OCI-LY3 (cell line): ENCODE measurements around the gene RPL21.

ENCODE experiments used
- H2AFZ ChIP-seq: fragments of 200-600, 300-600 bp; shearing (Covaris generic); 2 replicates; pipeline ENCODE4 v1.6.0; 2014; ENCODE audit warnings: antibody characterized with exemption, low read depth, low read length
- H3K27ac ChIP-seq: fragments of 200-600, 300-600 bp; sonication (generic); 2 replicates; pipeline ENCODE4 v1.5.1; 2014; ENCODE audit warnings: mild to moderate bottlenecking, low read length, moderate library complexity, mixed read lengths
- H3K27me3 ChIP-seq: fragments of 200-600, 300-600 bp; sonication (generic); 2 replicates; pipeline ENCODE4 v1.6.1; 2014; ENCODE audit warnings: low read depth, low read length, mixed read lengths
- H3K36me3 ChIP-seq: fragments of 200-600, 300-600 bp; sonication (generic); replicated peaks from 2 replicates; pipeline ENCODE3; 2014; ENCODE audit warnings: low read depth, low read length, mixed read lengths
- H3K4me1 ChIP-seq: fragments of 300-600, 200-600 bp; sonication (generic); 2 replicates; pipeline ENCODE4 v1.6.1; 2014; ENCODE audit warnings: low read length, mixed read lengths
- H3K4me2 ChIP-seq: fragments of 200-600, 300-600 bp; sonication (generic); 2 replicates; pipeline ENCODE4 v1.6.1; 2014; ENCODE audit warnings: low read length, mixed read lengths
- H3K4me3 ChIP-seq: fragments of 300-600, 200-600 bp; sonication (generic); 2 replicates; pipeline ENCODE4 v1.5.1; 2014; ENCODE audit warnings: antibody characterized with exemption, mild to moderate bottlenecking, low read length, moderate library complexity
- H3K79me2 ChIP-seq: fragments of 300-600, 200-600 bp; shearing (Covaris generic); 2 replicates; pipeline ENCODE4 v1.6.1; 2014; ENCODE audit warnings: mild to moderate bottlenecking, low read length, mixed read lengths
- H3K9ac ChIP-seq: fragments of 300-600, 200-600 bp; shearing (Covaris generic); 2 replicates; pipeline ENCODE4 v1.6.0; 2014; ENCODE audit warnings: mild to moderate bottlenecking, low read length, moderate library complexity
- H3K9me3 ChIP-seq: fragments of 200-600, 300-600 bp; shearing (Covaris generic); 2 replicates; pipeline ENCODE4 v1.6.1; 2014; ENCODE audit warnings: low read length, mixed read lengths; ENCODE audit not compliant: insufficient read depth
- H4K20me1 ChIP-seq: fragments of 200-600, 300-600 bp; sonication (generic); 2 replicates; pipeline ENCODE4 v1.6.1; 2016; ENCODE audit warnings: low read length, mixed read lengths; ENCODE audit not compliant: insufficient read depth
- EZH2phosphoT487 ChIP-seq: fragments of 200-600 bp; shearing (Covaris generic); IDR thresholded peaks from 2 replicates; pipeline ENCODE4 v1.6.1; 2018; ENCODE audit warnings: antibody characterized with exemption, mixed run types, low read depth
- TF ChIP-seq, protein P1 (sequence below): fragments of 200-600, 300-600 bp; sonication (generic); IDR thresholded peaks from 2 replicates; pipeline ENCODE4 v1.5.1; 2014; ENCODE audit warnings: antibody characterized with exemption, low read length, low read depth

RPL21 gene

DNA sequence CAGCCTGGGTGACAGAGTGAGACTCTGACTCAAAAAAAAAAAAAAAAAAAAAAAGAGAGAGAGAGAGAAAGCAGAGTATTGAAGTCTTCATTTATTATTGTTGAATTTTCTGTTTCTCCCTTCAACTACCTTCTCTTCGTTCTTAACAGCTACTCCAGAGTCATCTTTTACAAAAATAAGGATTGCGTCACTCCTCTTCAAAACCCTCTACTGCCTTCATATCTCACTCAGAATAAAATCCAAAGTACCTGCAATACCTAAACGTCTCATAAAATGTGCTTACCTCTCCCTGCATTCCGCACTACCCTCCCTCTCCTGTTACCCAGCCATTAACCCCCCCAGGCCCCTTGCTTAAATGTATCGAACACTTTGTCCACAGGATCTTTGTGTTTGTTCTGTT lies 17.4 kb upstream of the RPL21 start:
- Histone ChIP-seq H3K36me3 (peaks cover 3% of the 10 kb centered on the region), H3K4me1 (peaks cover 25% of the 10 kb centered on the region), H3K79me2 (no peaks in the 10 kb centered on the region), H3K27me3 (no peaks in the 10 kb centered on the region), H4K20me1 (no peaks in the 10 kb centered on the region), H2AFZ (no peak overlapping the region), H3K9ac (no peak overlapping the region), H3K4me2 (no peak overlapping the region), H3K4me3 (no peak overlapping the region), H3K9me3 (peaks cover 5% of the 10 kb centered on the region; the same call in 1 of the 2 replicates), H3K27ac (no peak overlapping the region)
- TF ChIP-seq, protein P1, sequence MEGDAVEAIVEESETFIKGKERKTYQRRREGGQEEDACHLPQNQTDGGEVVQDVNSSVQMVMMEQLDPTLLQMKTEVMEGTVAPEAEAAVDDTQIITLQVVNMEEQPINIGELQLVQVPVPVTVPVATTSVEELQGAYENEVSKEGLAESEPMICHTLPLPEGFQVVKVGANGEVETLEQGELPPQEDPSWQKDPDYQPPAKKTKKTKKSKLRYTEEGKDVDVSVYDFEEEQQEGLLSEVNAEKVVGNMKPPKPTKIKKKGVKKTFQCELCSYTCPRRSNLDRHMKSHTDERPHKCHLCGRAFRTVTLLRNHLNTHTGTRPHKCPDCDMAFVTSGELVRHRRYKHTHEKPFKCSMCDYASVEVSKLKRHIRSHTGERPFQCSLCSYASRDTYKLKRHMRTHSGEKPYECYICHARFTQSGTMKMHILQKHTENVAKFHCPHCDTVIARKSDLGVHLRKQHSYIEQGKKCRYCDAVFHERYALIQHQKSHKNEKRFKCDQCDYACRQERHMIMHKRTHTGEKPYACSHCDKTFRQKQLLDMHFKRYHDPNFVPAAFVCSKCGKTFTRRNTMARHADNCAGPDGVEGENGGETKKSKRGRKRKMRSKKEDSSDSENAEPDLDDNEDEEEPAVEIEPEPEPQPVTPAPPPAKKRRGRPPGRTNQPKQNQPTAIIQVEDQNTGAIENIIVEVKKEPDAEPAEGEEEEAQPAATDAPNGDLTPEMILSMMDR: no peak
- no peak for TF ChIP-seq EZH2phosphoT487

DNA sequence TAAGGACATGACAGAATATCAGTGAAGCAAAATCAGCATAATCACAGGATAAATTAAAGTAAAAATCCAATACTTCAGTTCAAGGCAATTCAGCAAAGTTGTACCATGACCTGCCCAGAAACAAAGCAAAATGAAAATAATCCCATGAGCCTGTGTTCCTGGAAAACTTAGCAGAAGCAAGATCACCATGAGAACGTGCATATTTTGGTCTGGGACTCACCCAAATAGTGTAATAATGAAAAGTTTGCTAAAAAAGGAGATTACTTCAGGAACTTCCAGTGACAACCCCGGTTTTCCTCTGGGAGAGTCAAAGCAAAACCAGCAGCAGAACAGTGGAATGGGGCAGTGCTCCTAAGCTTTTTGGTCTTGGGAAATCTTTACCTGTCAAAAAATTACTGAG lies 14.9 kb upstream of the RPL21 start:
- Histone ChIP-seq H3K79me2 (no peaks in the 10 kb centered on the region), H3K27ac (no peak overlapping the region), H3K9me3 (no peaks in the 10 kb centered on the region), H2AFZ (no peak overlapping the region), H4K20me1 (no peaks in the 10 kb centered on the region), H3K27me3 (no peaks in the 10 kb centered on the region), H3K4me1 (peaks cover under 1% of the 10 kb centered on the region; the same call in 1 of the 2 replicates), H3K4me3 (no peak overlapping the region), H3K36me3 (no peaks in the 10 kb centered on the region), H3K9ac (no peak overlapping the region), H3K4me2 (no peak overlapping the region)
- TF ChIP-seq, protein P1: no peak
- no peak for TF ChIP-seq EZH2phosphoT487

DNA sequence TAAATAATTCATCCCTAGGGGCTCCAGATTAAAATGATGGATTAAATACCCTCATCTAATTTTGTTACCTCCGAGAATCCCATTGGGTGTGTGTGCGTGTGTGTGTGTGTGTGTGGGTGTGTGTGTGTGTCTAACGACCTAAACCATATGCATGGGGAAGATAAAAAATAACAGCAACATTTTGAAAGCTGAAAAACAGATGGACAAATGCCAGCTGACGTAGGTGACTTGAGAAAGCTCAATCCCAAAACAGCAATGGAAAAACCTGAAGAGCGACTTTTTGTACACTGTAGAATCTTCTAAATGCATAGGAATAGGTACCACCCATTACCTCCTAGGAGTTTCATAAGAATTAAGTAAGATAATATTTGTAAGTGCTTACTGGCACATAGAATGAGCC lies 8.7 kb upstream of the RPL21 start:
- TF ChIP-seq, protein P1: no peak
- TF ChIP-seq EZH2phosphoT487: no peak
- Histone ChIP-seq H3K27me3 (no peaks in the 10 kb centered on the region), H3K4me2 (no peak overlapping the region), H3K79me2 (no peaks in the 10 kb centered on the region), H3K9me3 (no peaks in the 10 kb centered on the region), H3K4me3 (no peak overlapping the region), H4K20me1 (no peaks in the 10 kb centered on the region), H3K36me3 (no peaks in the 10 kb centered on the region), H2AFZ (no peak overlapping the region), H3K4me1 (no peaks in the 10 kb centered on the region), H3K9ac (no peak overlapping the region), H3K27ac (no peak overlapping the region)

DNA sequence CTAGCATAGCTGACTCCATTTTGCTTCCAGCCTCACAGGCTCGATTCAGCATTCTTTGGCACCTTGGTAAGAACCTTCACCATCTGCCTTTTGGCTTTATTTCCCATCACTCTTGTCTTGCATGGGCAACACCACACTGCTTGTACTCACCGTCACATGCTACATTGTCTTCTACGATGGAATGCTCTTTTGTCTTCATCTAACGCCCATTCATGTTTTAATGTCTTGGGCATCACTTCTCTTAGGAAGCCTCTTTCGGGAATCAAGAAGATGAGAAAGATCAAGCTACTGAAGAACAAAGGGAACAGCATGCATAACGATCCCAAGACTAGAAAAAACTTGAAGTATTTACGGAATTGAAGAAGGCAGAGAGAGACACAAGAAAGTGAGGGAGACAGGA lies 5.7 kb upstream of the RPL21 start:
- H3K9ac ChIP-seq: no peak overlapping the region
- TF ChIP-seq EZH2phosphoT487: no peak
- TF ChIP-seq, protein P1: no peak
- no peak overlapping the region for H3K27ac ChIP-seq
- no peaks in the 10 kb centered on the region for H3K9me3 ChIP-seq
- H3K4me1 ChIP-seq: peaks cover 5% of the 10 kb centered on the region
- no peak overlapping the region for H3K4me2 ChIP-seq
- no peaks in the 10 kb centered on the region for H3K27me3 ChIP-seq
- peaks cover 13% of the 10 kb centered on the region for H3K79me2 ChIP-seq
- no peaks in the 10 kb centered on the region for H4K20me1 ChIP-seq
- H2AFZ ChIP-seq: no peak overlapping the region
- no peak overlapping the region for H3K4me3 ChIP-seq
- H3K36me3 ChIP-seq: no peaks in the 10 kb centered on the region
